SK-N-SH (cell line): Measurements from ENCODE around the gene RNF151. TPM values are rescaled to one million over a fixed set of nuclear protein-coding genes. Genes with fewer than 3 reads are reported as not detected.

Experiments
- CTCF ChIA-PET: fragments of 300-600, 350-600 bp; formaldehyde crosslinking; extraction: SDS; loops from one replicate; lab custom pipeline; 2021; lab: Yijun Ruan, JAX
- POLR2A ChIA-PET: fragments of 350-600 bp; sonication (Branson Sonifier 250); formaldehyde crosslinking; extraction: SDS; loops from one replicate; lab custom pipeline; 2020; ENCODE audit warnings: antibody characterized with exemption, inconsistent platforms; lab: Yijun Ruan, JAX
- DNase-seq: peaks from one replicate; pipeline ENCODE4 v3.0.0; 2012
- H2AFZ ChIP-seq: fragments of 200-600 bp; sonication (generic); 2 replicates; pipeline ENCODE4 v1.8.1; 2016; ENCODE audit warnings: antibody characterized with exemption, mild to moderate bottlenecking, low read depth
- H3F3A ChIP-seq: fragments of 200-600 bp; sonication (generic); replicated peaks from 2 replicates; pipeline ENCODE3; 2016; ENCODE audit warnings: antibody characterized with exemption, mild to moderate bottlenecking; ENCODE audit not compliant: insufficient read depth
- H3K27ac ChIP-seq, 2 experiments: fragments of 200-500 bp in 1 of 2; fragments of 200-600 bp in 1 of 2; sonication (Bioruptor generic) in 1 of 2; sonication (generic), shearing (Covaris generic) in 1 of 2; 2 replicates each; pipeline versions ENCODE4 v1.5.1 to v1.6.1; 2014 to 2016; ENCODE audit warnings: low read depth in 2 of 2, inconsistent platforms in 1 of 2, low read length in 1 of 2, mild to moderate bottlenecking in 1 of 2, mixed read lengths in 1 of 2
- H3K27me3 ChIP-seq: fragments of 200-600 bp; sonication (generic), shearing (Covaris generic); 2 replicates; pipeline ENCODE4 v1.6.1; 2016; ENCODE audit warnings: mixed run types; ENCODE audit not compliant: insufficient read depth
- H3K36me3 ChIP-seq, 2 experiments: fragments of 200-500 bp in 1 of 2; fragments of 200-600 bp in 1 of 2; sonication (Bioruptor generic) in 1 of 2; sonication (generic) in 1 of 2; replicated peaks in 1 of 2; 2 replicates each; pipeline versions ENCODE3 to v1.5.1; 2014 to 2016; ENCODE audit warnings: low read length in 1 of 2, mild to moderate bottlenecking in 1 of 2; ENCODE audit not compliant: insufficient read depth in 2 of 2, control insufficient read depth in 1 of 2
- H3K4me1 ChIP-seq, 2 experiments: fragments of 200-500 bp in 1 of 2; fragments of 200-600 bp in 1 of 2; sonication (Bioruptor generic) in 1 of 2; sonication (generic), shearing (Covaris generic) in 1 of 2; 2 replicates each; pipeline versions ENCODE4 v1.5.1 to v1.6.1; 2014 to 2016; ENCODE audit warnings: low read depth in 1 of 2, low read length in 1 of 2, mixed run types in 1 of 2; ENCODE audit not compliant: insufficient read depth in 2 of 2, control insufficient read depth in 1 of 2
- H3K4me2 ChIP-seq: fragments of 200-600 bp; sonication (generic), shearing (Covaris generic); 2 replicates; pipeline ENCODE4 v1.6.1; 2017; ENCODE audit warnings: mixed run types
- H3K4me3 ChIP-seq, 2 experiments: fragments of 200-500 bp in 1 of 2; fragments of 200-600 bp in 1 of 2; sonication (Bioruptor generic) in 1 of 2; sonication (generic), shearing (Covaris generic) in 1 of 2; 2 replicates each; pipeline versions ENCODE4 v1.5.1 to v1.8.1; 2014 to 2016; ENCODE audit warnings: low read depth in 2 of 2, inconsistent platforms in 1 of 2, low read length in 1 of 2, mild to moderate bottlenecking in 1 of 2, mixed read lengths in 1 of 2, moderate library complexity in 1 of 2
- H3K79me2 ChIP-seq: fragments of 200-600 bp; sonication (generic); 2 replicates; pipeline ENCODE4 v1.8.1; 2017; ENCODE audit warnings: mild to moderate bottlenecking; ENCODE audit not compliant: insufficient read depth
- H3K9ac ChIP-seq: fragments of 200-600 bp; sonication (generic); 2 replicates; pipeline ENCODE4 v1.6.1; 2017; ENCODE audit warnings: mixed run types
- H3K9me2 ChIP-seq: fragments of 200-600 bp; sonication (generic); 2 replicates; pipeline ENCODE4 v1.6.1; 2017; ENCODE audit warnings: mixed run types
- H3K9me3 ChIP-seq: fragments of 200-600 bp; sonication (generic); 2 replicates; pipeline ENCODE4 v1.6.1; 2017; ENCODE audit warnings: mixed run types, mild to moderate bottlenecking, moderate library complexity
- H4K20me1 ChIP-seq: fragments of 200-600 bp; sonication (generic); 2 replicates; pipeline ENCODE4 v1.6.1; 2017; ENCODE audit warnings: mild to moderate bottlenecking, mixed run types; ENCODE audit not compliant: insufficient read depth
- CTCF ChIP-seq: fragments of 200-600 bp; sonication (generic); IDR thresholded peaks from 2 replicates; pipeline ENCODE4 v1.6.1; 2017; ENCODE audit warnings: antibody characterized with exemption, mild to moderate bottlenecking, moderate library complexity
- EZH2phosphoT487 ChIP-seq: fragments of 200-600 bp; sonication (generic); IDR thresholded peaks from 2 replicates; pipeline ENCODE4 v1.6.1; 2017; ENCODE audit warnings: low read depth, mixed run types, mild to moderate bottlenecking, antibody characterized with exemption, moderate library complexity, borderline replicate concordance
- IRF3 ChIP-seq: fragments of 150-350 bp; IDR thresholded peaks from 2 replicates; pipeline ENCODE4 v1.6.1; 2016; ENCODE audit warnings: mild to moderate bottlenecking, low read depth, low read length
- JUND ChIP-seq: IDR thresholded peaks from 2 replicates; pipeline ENCODE4 v1.4.0; 2012
- MEF2A ChIP-seq: IDR thresholded peaks from 2 replicates; pipeline ENCODE4 v1.4.0; 2012; ENCODE audit warnings: low read depth, borderline replicate concordance
- RCOR1 ChIP-seq: fragments of 150-350 bp; IDR thresholded peaks from 2 replicates; pipeline ENCODE4 v1.6.1; 2017; ENCODE audit warnings: antibody characterized with exemption, low read length
- RXRA ChIP-seq: IDR thresholded peaks from 2 replicates; pipeline ENCODE4 v1.4.0; 2012; ENCODE audit warnings: low read depth, mild to moderate bottlenecking, borderline replicate concordance
- SIN3A ChIP-seq: IDR thresholded peaks from 2 replicates; pipeline ENCODE4 v1.6.1; 2012; ENCODE audit warnings: low read depth, mild to moderate bottlenecking, low read length, moderate library complexity, borderline replicate concordance
- TAF1 ChIP-seq: IDR thresholded peaks from 2 replicates; pipeline ENCODE4 v1.6.1; 2012; ENCODE audit warnings: low read depth, mild to moderate bottlenecking, low read length, moderate library complexity, borderline replicate concordance
- YY1 ChIP-seq: IDR thresholded peaks from 2 replicates; pipeline ENCODE4 v1.4.0; 2012; ENCODE audit warnings: low read depth, mild to moderate bottlenecking
- WGBS: methylation state at CpG from one replicate; pipeline ENCODE4 v1.1.6; 2017; ENCODE audit warnings: low lambda C conversion rate; 5-methylcytosine and 5-hydroxymethylcytosine counted together
- polyA plus RNA-seq, 3 experiments: library from polyadenylated mRNA; depleted of rRNA; stranded (reverse); fragments of >200 nt; gene quantifications; 2 replicates each; pipeline ENCODE4 v1.2.3, GENCODE V29; 2012
- TF ChIP-seq, protein P1 (sequence below): IDR thresholded peaks from 2 replicates; pipeline ENCODE4 v1.6.1; 2012; ENCODE audit warnings: mild to moderate bottlenecking, low read depth, low read length, moderate library complexity

Gene RNF151
- polyA plus RNA-seq, 1 of the 3 experiments (the other 2 are of a cell fraction), result 0.07 TPM

- Histone ChIP-seq H3K27ac (peak overlapping the region; percentile 72 to 75), H2AFZ (no peak overlapping the region), H4K20me1 (peaks cover 49% of the 10 kb centered on the region), H3K9ac (peak overlapping the region; percentile 95), H3K4me1 (peaks cover 21 to 52% of the 10 kb centered on the region in 2 experiments; a peak in 3 of 4 replicates), H3K4me2 (peak overlapping the region; percentile 97), H3K9me3 (no peaks in the 10 kb centered on the region), H3K36me3 (peaks cover 0 to 6% of the 10 kb centered on the region in 2 experiments), H3K79me2 (peaks cover 63% of the 10 kb centered on the region), H3K4me3 (peak overlapping the region; percentile 90 to 91), H3K9me2 (no peaks in the 10 kb centered on the region), H3F3A (peaks cover 10% of the 10 kb centered on the region), H3K27me3 (no peaks in the 10 kb centered on the region)
- WGBS, result 0% methylated on average over 2 of the region's 55 CpGs
- peak; percentile 70 for DNase-seq
- TF ChIP-seq RCOR1, result no peak
- no peak for TF ChIP-seq SIN3A
- TF ChIP-seq, protein P1, sequence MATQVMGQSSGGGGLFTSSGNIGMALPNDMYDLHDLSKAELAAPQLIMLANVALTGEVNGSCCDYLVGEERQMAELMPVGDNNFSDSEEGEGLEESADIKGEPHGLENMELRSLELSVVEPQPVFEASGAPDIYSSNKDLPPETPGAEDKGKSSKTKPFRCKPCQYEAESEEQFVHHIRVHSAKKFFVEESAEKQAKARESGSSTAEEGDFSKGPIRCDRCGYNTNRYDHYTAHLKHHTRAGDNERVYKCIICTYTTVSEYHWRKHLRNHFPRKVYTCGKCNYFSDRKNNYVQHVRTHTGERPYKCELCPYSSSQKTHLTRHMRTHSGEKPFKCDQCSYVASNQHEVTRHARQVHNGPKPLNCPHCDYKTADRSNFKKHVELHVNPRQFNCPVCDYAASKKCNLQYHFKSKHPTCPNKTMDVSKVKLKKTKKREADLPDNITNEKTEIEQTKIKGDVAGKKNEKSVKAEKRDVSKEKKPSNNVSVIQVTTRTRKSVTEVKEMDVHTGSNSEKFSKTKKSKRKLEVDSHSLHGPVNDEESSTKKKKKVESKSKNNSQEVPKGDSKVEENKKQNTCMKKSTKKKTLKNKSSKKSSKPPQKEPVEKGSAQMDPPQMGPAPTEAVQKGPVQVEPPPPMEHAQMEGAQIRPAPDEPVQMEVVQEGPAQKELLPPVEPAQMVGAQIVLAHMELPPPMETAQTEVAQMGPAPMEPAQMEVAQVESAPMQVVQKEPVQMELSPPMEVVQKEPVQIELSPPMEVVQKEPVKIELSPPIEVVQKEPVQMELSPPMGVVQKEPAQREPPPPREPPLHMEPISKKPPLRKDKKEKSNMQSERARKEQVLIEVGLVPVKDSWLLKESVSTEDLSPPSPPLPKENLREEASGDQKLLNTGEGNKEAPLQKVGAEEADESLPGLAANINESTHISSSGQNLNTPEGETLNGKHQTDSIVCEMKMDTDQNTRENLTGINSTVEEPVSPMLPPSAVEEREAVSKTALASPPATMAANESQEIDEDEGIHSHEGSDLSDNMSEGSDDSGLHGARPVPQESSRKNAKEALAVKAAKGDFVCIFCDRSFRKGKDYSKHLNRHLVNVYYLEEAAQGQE, result no peak
- TF ChIP-seq IRF3, result no peak
- no peak for TF ChIP-seq YY1
- no peak for TF ChIP-seq CTCF
- TF ChIP-seq EZH2phosphoT487, result no peak
- no peak for TF ChIP-seq RXRA
- no peak for TF ChIP-seq TAF1
- no peak for TF ChIP-seq MEF2A
- TF ChIP-seq JUND, result no peak
- CTCF ChIA-PET, result interaction anchor here (1.1 to 1.7 kb wide), 6 partner anchors 13 to 139 kb away, joined by 3 to 12 read pairs (median 4); partner anchors contain the start of gene RPS2
- POLR2A ChIA-PET, result interaction anchor here (0.6 kb wide), 2 partner anchors 45 to 146 kb away, joined by 4 to 7 read pairs; partner anchors contain the start of genes RPS2 and TRAF7
Measured at GRCh38 chr16:2009164-2009711, 42.6 kb downstream of the RNF151 start.
